Neuron (in vitro differentiated cells): ENCODE measurements around the gene MYO3A.
"Not testable (repeated sequence)": the region's sequence is repeated elsewhere in the genome, so short reads cannot be mapped to it uniquely, and the experiment has no call there.

Experiments
- H2AFZ ChIP-seq: one replicate; pipeline ENCODE4 v1.6.1; 2013; ENCODE audit warnings: low read depth, mild to moderate bottlenecking, inconsistent platforms, low read length, moderate library complexity
- H3K27me3 ChIP-seq: one replicate; pipeline ENCODE4 v1.6.1; 2013; ENCODE audit warnings: low read length; ENCODE audit not compliant: insufficient read depth
- H3K36me3 ChIP-seq: one replicate; pipeline ENCODE4 v1.6.1; 2013; ENCODE audit warnings: low read length; ENCODE audit not compliant: insufficient read depth
- H3K4me1 ChIP-seq: one replicate; pipeline ENCODE4 v1.6.1; 2013; ENCODE audit warnings: low read length; ENCODE audit not compliant: insufficient read depth
- H3K4me3 ChIP-seq: 2 replicates; pipeline ENCODE4 v1.5.1; 2013; ENCODE audit warnings: mild to moderate bottlenecking, low read length, moderate library complexity
- H3K9me3 ChIP-seq: one replicate; pipeline ENCODE4 v1.6.1; 2013; ENCODE audit warnings: low read length

MYO3A gene

GRCh38 chr10:25999295-25999981 lies 65.4 kb downstream of the MYO3A start:
- H3K4me3 ChIP-seq: no peak overlapping the region
- H3K9me3 ChIP-seq: no peaks in the 10 kb centered on the region
- no peaks in the 10 kb centered on the region for H3K36me3 ChIP-seq
- no peak overlapping the region for H2AFZ ChIP-seq
- no peaks in the 10 kb centered on the region for H3K4me1 ChIP-seq
- no peaks in the 10 kb centered on the region for H3K27me3 ChIP-seq

- H3K4me3 ChIP-seq: no peak overlapping the region
- H3K36me3 ChIP-seq: no peaks in the 10 kb centered on the region
- H3K9me3 ChIP-seq: no peaks in the 10 kb centered on the region
- H2AFZ ChIP-seq: no peak overlapping the region
- H3K27me3 ChIP-seq: no peaks in the 10 kb centered on the region
- H3K4me1 ChIP-seq: no peaks in the 10 kb centered on the region
Observed at GRCh38 chr10:26000971-26001370, 66.9 kb downstream of the MYO3A start.

GRCh38 chr10:26002466-26002865 lies 68.4 kb downstream of the MYO3A start:
- not testable (repeated sequence) for H3K27me3 ChIP-seq, H3K36me3 ChIP-seq, H3K4me1 ChIP-seq, H3K9me3 ChIP-seq, H2AFZ ChIP-seq, H3K4me3 ChIP-seq

- H3K36me3 ChIP-seq: no peaks in the 10 kb centered on the region
- H3K4me1 ChIP-seq: no peaks in the 10 kb centered on the region
- H3K27me3 ChIP-seq: no peaks in the 10 kb centered on the region
- H2AFZ ChIP-seq: no peak overlapping the region
- H3K4me3 ChIP-seq: no peak overlapping the region
- no peaks in the 10 kb centered on the region for H3K9me3 ChIP-seq
Observed at GRCh38 chr10:26015092-26015491, 81.1 kb downstream of the MYO3A start.

- Histone ChIP-seq H3K4me3 (no peak overlapping the region), H3K4me1 (no peaks in the 10 kb centered on the region), H3K27me3 (no peaks in the 10 kb centered on the region), H3K36me3 (no peaks in the 10 kb centered on the region), H2AFZ (no peak overlapping the region), H3K9me3 (no peaks in the 10 kb centered on the region)
Observed at GRCh38 chr10:26022831-26023230, 88.8 kb downstream of the MYO3A start.

GRCh38 chr10:26024303-26024702 lies 90.3 kb downstream of the MYO3A start:
- Histone ChIP-seq H3K4me1 (no peaks in the 10 kb centered on the region), H2AFZ (no peak overlapping the region), H3K4me3 (no peak overlapping the region), H3K9me3 (no peaks in the 10 kb centered on the region), H3K36me3 (no peaks in the 10 kb centered on the region), H3K27me3 (no peaks in the 10 kb centered on the region)

GRCh38 chr10:26025523-26025922 lies 91.5 kb downstream of the MYO3A start:
- Histone ChIP-seq H3K9me3 (no peaks in the 10 kb centered on the region), H3K4me3 (no peak overlapping the region), H3K36me3 (no peaks in the 10 kb centered on the region), H2AFZ (no peak overlapping the region), H3K4me1 (no peaks in the 10 kb centered on the region), H3K27me3 (no peaks in the 10 kb centered on the region)

- no peak overlapping the region for H3K4me3 ChIP-seq
- H3K9me3 ChIP-seq: no peaks in the 10 kb centered on the region
- H3K4me1 ChIP-seq: no peaks in the 10 kb centered on the region
- H3K36me3 ChIP-seq: no peaks in the 10 kb centered on the region
- H3K27me3 ChIP-seq: no peaks in the 10 kb centered on the region
- H2AFZ ChIP-seq: no peak overlapping the region
Observed at GRCh38 chr10:26029858-26030257, 95.8 kb downstream of the MYO3A start.

GRCh38 chr10:26031300-26031699 lies 97.3 kb downstream of the MYO3A start:
- Histone ChIP-seq H3K9me3 (no peaks in the 10 kb centered on the region), H3K36me3 (no peaks in the 10 kb centered on the region), H3K27me3 (no peaks in the 10 kb centered on the region), H3K4me1 (no peaks in the 10 kb centered on the region), H3K4me3 (no peak overlapping the region), H2AFZ (no peak overlapping the region)

GRCh38 chr10:26043469-26043868 lies 109.4 kb downstream of the MYO3A start:
- no peaks in the 10 kb centered on the region for H3K9me3 ChIP-seq
- H3K36me3 ChIP-seq: no peaks in the 10 kb centered on the region
- H3K4me3 ChIP-seq: no peak overlapping the region
- no peaks in the 10 kb centered on the region for H3K4me1 ChIP-seq
- no peak overlapping the region for H2AFZ ChIP-seq
- no peaks in the 10 kb centered on the region for H3K27me3 ChIP-seq

- H3K36me3 ChIP-seq: no peaks in the 10 kb centered on the region
Observed at GRCh38 chr10:26044141-26044749, 110.2 kb downstream of the MYO3A start.

GRCh38 chr10:26046073-26046700 lies 112.2 kb downstream of the MYO3A start:
- Histone ChIP-seq H3K27me3 (no peaks in the 10 kb centered on the region), H3K4me3 (no peak overlapping the region), H3K36me3 (no peaks in the 10 kb centered on the region), H3K4me1 (no peaks in the 10 kb centered on the region), H2AFZ (no peak overlapping the region), H3K9me3 (no peaks in the 10 kb centered on the region)

More at GRCh38 chr10:26044141-26044749, 110.2 kb downstream of the MYO3A start:
- no peaks in the 10 kb centered on the region for H3K27me3 ChIP-seq
- H2AFZ ChIP-seq: no peak overlapping the region
- H3K4me3 ChIP-seq: no peak overlapping the region
- no peaks in the 10 kb centered on the region for H3K9me3 ChIP-seq
- H3K4me1 ChIP-seq: no peaks in the 10 kb centered on the region

GRCh38 chr10:26048756-26049155 lies 114.7 kb downstream of the MYO3A start:
- H2AFZ ChIP-seq: no peak overlapping the region
- H3K9me3 ChIP-seq: no peaks in the 10 kb centered on the region
- H3K4me3 ChIP-seq: no peak overlapping the region
- H3K36me3 ChIP-seq: no peaks in the 10 kb centered on the region
- H3K27me3 ChIP-seq: no peaks in the 10 kb centered on the region
- H3K4me1 ChIP-seq: no peaks in the 10 kb centered on the region
